Epithelial cell of proximal tubule (primary cell): ENCODE measurements around the gene NAV2. TPM values are rescaled to one million over a fixed set of nuclear protein-coding genes. Genes with fewer than 3 reads are reported as not detected.
"Not testable (repeated sequence)": the region's sequence is repeated elsewhere in the genome, so short reads cannot be mapped to it uniquely, and the experiment has no call there.

Experiments
- DNase-seq: peaks from one replicate; pipeline ENCODE4 v3.0.0-alpha.2; 2011; ENCODE audit warnings: low read depth
- H3K4me3 ChIP-seq: 2 replicates; pipeline ENCODE4 v1.5.1; 2011; ENCODE audit warnings: low read depth, mild to moderate bottlenecking, low read length
- CTCF ChIP-seq: conservative IDR thresholded peaks from 2 replicates; pipeline ENCODE4 v1.5.1; 2012; ENCODE audit warnings: low read depth, mild to moderate bottlenecking, low read length
- total RNA-seq: library from RNA; depleted of rRNA; stranded (reverse); fragments of >200 nt; gene quantifications from 2 replicates; pipeline ENCODE4 v1.2.3, GENCODE V29; 2015

Gene NAV2
- total RNA-seq, 1 donor from 2014 or later = 19.0 TPM

- no peak for DNase-seq
- no peak for TF ChIP-seq CTCF
- H3K4me3 ChIP-seq = no peak overlapping the region
These were observed 176.9 kb downstream of the NAV2 start for GRCh38 chr11:19889531-19889930.

GRCh38 chr11:19890308-19890707 lies 177.7 kb downstream of the NAV2 start:
- H3K4me3 ChIP-seq = no peak overlapping the region
- no peak for TF ChIP-seq CTCF
- DNase-seq = peak; percentile 80

GRCh38 chr11:19891022-19891421 lies 178.4 kb downstream of the NAV2 start:
- no peak for DNase-seq
- no peak overlapping the region for H3K4me3 ChIP-seq
- TF ChIP-seq CTCF = no peak

GRCh38 chr11:19892387-19892786 lies 179.8 kb downstream of the NAV2 start:
- TF ChIP-seq CTCF = no peak
- no peak overlapping the region for H3K4me3 ChIP-seq
- DNase-seq = no peak

- no peak overlapping the region for H3K4me3 ChIP-seq
- no peak for DNase-seq
These were observed 180.2 kb downstream of the NAV2 start for GRCh38 chr11:19892876-19893275.

GRCh38 chr11:19894404-19894803 lies 181.8 kb downstream of the NAV2 start:
- no peak for TF ChIP-seq CTCF
- no peak for DNase-seq
- no peak overlapping the region for H3K4me3 ChIP-seq

More at GRCh38 chr11:19892876-19893275, 180.2 kb downstream of the NAV2 start:
- TF ChIP-seq CTCF = no peak

- H3K4me3 ChIP-seq, DNase-seq: not testable (repeated sequence)
These were observed 182.4 kb downstream of the NAV2 start for GRCh38 chr11:19895037-19895436.

GRCh38 chr11:19895776-19896175 lies 183.1 kb downstream of the NAV2 start:
- DNase-seq = no peak

More at GRCh38 chr11:19895776-19896175, 183.1 kb downstream of the NAV2 start:
- no peak overlapping the region for H3K4me3 ChIP-seq
- no peak for TF ChIP-seq CTCF
